GM12874 (cell line): ENCODE measurements around the gene ADGRF1.

Experiments used
- TF ChIP-seq, protein P1 (sequence below): IDR thresholded peaks from 2 replicates; pipeline ENCODE4 v1.5.1; 2011; ENCODE audit warnings: low read depth, mild to moderate bottlenecking, control low read depth, low read length, moderate library complexity; ENCODE audit not compliant: insufficient read depth

The ADGRF1 gene

DNA sequence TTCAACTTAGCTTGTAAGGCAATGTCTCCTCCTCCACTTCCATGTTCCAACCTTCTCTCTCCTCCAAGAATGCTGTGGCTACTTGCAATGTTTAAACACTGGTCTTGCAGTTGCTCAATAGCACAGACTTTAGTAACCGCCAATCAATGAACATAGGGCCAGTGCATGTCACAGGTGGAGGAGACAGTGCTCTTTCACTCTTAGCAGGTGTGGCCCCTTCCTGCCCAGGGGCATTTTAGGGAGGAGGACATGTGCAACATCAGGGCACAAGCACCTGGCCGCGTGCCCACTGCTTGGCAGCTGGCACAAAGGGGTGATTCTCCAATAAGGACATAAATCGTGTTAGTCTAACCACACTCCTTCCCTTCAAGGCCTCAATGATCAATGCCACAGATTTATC is 41.3 kb downstream of the ADGRF1 start:
- TF ChIP-seq, protein P1, sequence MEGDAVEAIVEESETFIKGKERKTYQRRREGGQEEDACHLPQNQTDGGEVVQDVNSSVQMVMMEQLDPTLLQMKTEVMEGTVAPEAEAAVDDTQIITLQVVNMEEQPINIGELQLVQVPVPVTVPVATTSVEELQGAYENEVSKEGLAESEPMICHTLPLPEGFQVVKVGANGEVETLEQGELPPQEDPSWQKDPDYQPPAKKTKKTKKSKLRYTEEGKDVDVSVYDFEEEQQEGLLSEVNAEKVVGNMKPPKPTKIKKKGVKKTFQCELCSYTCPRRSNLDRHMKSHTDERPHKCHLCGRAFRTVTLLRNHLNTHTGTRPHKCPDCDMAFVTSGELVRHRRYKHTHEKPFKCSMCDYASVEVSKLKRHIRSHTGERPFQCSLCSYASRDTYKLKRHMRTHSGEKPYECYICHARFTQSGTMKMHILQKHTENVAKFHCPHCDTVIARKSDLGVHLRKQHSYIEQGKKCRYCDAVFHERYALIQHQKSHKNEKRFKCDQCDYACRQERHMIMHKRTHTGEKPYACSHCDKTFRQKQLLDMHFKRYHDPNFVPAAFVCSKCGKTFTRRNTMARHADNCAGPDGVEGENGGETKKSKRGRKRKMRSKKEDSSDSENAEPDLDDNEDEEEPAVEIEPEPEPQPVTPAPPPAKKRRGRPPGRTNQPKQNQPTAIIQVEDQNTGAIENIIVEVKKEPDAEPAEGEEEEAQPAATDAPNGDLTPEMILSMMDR = no peak

DNA sequence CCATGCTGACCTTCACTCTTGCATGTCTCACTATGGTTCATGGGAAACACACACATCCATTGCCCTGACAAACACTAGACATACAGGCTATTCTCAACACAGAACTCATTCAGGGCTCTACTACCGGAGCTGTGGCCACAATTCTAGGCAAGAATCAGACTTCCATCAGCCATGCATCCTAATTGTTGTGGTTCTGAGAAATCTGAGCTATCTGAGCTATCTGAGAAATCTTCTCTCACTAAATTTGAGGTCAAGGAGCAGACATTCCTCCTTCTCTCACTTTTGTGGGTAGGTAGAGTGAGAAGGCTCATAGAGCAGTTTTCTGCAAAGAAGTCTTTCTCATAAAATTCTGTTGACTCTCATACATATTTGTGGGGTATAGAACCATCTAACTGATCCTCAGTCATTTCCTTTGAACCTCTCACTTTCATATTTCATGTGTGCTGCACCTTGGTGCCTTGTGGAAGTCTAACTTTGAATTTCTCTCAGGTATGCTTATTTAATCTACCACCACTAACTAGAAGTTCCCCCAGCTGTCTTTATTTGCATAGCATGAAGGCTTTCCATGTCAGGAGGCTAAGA is 43.6 kb downstream of the ADGRF1 start:
- TF ChIP-seq, protein P1 = no peak

DNA sequence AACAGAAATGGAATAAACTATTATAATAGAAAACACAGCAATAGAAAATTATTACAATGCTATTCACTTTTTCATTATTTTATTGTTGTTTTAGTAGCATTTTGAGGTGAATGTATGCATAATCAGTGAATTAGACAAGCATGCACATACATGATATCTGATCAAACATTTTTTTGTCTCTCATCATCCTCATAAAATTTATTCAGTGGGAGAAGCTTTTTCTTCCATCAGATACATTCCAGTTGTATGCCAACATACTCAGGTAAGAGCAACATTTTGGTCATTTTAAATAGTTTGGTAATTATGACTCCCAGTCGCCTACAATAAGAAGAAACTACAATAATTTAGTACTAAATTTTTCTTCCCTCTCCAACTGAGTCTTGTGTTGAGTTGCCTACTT is 44.5 kb downstream of the ADGRF1 start:
- TF ChIP-seq, protein P1 = no peak

DNA sequence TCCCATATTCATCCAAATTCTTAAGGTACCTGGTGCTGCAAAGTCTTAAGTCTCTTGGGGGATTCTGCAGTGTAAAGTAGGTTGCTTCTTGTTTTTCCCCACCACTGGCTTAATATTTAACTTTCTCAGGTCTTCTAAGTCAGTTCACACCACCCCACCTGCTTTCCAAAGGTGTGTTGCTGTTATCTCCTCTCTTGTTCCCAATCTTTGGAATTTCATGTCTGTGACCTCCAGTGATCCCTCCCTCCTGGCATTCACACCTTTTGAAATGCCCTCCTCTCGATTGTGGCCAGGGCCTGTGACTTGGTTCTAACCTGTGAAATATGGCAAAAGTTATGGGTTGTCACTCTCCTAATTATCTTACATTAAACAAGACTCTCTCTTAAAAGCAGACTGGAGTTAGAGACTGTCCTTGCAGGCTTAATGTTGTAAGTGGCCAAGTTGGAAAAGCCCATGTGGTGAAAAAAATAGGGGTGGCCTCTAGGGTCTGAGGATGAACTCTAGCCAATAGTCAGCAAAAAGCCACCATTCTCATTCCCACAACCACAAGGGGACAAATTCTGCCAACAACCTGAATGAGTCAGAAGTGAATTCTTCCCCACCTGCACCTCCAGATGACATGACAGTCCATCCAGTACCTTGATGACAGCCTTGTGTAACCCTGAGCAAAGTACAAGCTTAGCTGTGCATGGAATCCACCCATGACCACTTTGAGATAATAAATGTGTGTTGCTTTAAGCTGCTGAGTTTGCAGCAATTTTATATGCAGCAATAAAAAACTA is 45.1 kb downstream of the ADGRF1 start:
- TF ChIP-seq, protein P1 = no peak

DNA sequence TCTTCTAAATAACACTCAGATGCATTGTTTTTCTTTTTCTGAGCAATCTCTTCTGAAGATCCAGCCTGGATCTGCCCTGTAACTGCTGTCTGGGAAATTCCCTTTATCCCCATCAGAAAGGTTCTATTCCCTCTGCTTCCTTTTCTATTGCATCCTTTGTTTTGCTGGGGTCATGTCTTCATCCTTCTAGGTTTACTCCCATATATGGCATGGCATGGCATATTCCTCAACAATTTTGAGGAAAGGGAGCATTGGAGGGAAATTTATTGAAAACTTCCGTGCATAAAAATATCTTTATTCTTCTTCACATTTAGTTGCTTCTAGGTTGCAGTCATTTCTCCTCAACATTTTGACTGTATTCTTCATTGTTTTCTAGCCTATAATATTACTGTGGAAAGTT is 47.2 kb downstream of the ADGRF1 start:
- TF ChIP-seq, protein P1 = no peak

DNA sequence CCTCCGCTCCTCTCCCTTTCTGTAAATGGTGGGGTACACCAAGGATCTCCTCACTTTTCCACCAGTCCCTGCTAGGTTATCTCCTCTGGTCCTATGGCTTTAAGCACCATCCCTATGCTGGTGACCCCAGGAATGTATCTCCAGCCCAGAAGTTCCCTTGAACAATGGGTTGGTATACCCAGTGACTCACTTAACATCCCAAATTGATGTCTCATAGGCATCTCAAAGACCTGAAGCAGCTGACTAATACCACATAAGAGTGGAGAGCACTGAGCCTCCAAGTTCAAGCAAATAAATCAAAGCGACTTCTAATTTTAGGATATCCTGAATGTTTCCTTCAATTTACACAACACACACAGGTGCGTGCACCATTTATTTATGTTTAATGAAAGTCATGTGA is 48.3 kb downstream of the ADGRF1 start:
- TF ChIP-seq, protein P1 = no peak

DNA sequence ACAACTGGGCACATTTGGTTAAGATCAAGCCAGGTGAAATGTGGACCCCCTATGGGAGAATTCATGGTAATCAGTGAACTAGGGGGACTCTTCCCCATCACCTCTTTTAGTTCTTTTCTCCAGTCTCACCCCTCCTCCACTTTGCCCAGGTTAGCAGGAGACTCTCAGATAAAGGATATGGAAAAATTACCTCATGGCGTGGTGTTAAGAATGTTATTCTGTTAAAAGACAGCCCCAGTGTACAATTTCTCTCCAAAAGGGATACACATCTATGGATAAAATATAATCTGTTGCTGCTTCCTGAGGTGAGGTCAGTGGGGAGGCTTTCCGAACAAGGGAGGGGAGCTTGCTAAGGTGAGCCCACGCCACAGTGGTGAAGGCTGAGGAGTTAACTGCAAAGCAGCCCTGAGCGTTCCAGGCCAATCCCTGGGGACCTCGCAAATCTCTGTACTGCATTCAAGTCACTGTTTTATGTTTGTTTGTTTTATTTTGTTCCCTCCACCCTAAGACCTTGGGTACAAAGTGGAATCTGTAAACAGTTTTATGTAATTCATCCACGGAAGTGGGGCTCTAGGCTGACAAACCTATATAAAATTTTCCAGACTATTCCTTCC is 52.0 kb downstream of the ADGRF1 start:
- TF ChIP-seq, protein P1 = no peak
